Activated CD8-positive, alpha-beta memory T cell treated with anti-CD3 and anti-CD28 coated beads, Interleukin-2, amount 50 U/mL, for 1 hour (primary cell): Measurements from ENCODE around the gene UNG.

ENCODE experiments used
- DNase-seq: peaks from one replicate; pipeline ENCODE4 v3.0.0-alpha.2; 2020; ENCODE audit errors: extremely low read depth

UNG gene

DNA sequence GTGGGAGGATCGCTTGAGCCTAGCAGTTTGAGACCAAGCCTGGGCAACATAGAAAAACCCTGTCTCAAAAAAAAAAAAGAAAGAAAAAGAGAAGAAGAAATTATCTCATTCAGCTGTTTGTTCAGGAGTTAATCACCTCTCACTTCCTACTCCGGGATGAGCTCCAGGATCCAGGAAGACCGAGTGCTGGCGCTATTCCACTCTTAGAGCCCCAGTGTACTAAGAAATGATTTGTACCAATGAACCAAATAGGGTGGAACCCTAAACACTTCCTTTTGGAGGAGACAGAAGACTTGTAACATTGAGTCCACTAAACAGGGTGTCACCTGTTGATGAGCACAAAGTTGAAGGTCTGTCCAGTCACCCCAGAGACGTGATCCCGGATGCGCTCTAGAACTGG is 7.7 kb upstream of the UNG start:
- DNase-seq: no peak

DNA sequence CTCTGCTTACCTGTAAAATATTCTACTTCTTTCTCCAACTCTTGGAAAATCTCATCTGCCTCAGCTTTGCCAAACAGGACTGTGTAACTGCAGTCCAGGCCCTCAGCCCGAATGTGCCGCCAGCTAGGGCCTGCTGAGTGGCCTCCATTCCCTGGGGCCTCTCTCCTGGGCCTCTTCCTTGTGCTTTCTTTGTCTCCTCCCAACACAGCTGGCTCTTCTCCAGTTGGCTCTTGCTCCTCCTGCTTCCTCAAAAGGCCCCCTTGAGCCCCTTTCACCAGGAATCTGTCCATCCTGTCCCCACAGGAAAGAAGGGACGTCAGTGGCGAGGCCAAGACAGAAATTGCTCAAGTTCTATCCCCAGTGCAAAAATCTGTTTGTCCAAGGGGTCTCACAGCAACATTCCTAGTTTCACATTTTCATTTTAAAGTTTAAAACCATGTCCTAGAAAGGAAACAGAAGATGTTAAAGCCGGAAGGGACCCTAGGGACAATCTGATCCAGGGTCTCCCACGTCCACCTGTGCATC is 4.8 kb upstream of the UNG start:
- DNase-seq: no peak

DNA sequence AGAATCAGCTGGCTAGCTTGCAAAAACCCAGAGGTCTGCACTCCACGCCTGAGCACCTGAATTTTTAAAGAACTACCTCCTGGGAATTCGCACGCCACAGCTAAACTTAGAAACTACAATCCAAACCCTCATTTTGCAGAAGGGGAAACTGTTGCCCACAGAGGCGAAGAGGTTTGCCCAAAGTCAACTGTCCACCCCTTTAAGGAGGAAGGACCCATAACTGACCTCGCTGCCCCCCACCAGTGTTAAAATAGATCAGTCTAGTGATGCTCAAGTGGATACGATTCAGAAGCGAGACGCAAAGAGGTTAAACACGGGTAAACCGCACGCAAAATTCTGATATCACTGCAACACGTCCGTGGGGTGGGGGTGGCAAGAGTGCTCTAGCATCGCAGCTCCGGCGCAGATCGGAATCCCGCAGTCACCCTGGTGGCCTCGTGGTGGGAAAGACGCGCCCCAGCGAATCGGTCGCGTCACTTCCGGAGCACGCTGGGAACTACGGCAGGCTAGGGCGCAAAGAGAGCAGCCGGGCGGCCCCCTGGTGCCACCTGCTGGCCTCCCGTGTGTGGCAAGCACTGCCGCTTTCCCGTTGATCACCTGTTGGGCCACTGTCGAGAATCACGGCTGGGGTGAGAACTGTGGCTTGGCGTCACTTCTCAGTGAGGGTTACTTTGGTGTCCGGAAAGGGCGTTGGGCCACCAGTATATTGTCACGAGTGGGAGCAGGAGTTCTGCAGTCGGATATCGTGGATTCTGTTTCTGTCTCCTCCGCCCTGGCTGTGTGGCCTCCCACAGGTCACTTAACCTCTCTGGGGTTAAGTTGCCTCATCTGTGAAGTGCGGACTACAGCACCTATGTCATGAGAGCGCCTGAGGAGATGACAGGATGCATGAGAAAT is 4.1 kb upstream of the UNG start, which contains the start of gene ALKBH2:
ALKBH2 (minus strand) TSS at position 451 of the 897 bp plus-strand sequence. CDS start 686 bp downstream, outside the sequence.
- peak; percentile 90 for DNase-seq

DNA sequence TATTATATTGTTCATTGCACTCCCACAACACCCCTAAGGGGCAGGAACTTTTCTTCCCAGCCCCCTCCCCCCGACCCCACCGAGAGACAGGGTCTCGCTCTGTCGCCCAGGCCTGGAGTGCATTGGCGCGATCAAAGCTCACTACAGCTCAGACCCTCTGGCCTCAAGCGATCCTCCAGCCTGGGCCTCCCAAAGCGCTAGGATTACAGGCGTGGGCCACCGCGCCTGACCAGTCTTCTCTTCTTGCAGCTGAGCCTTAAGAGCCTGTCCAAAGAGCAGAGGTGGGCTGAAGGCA is 310 bp upstream of the UNG start:
- DNase-seq: no peak

DNA sequence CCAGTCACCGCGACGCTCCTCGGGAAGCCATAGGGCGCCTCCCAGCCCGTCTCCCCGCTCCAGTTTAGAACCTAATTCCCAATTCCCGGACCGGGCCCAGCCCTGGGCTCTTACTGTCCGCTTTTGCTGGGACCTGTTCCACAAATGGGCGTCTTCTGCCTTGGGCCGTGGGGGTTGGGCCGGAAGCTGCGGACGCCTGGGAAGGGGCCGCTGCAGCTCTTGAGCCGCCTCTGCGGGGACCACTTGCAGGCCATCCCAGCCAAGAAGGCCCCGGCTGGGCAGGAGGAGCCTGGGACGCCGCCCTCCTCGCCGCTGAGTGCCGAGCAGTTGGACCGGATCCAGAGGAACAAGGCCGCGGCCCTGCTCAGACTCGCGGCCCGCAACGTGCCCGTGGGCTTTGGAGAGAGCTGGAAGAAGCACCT is 797 bp downstream of the UNG start:
- no peak for DNase-seq

DNA sequence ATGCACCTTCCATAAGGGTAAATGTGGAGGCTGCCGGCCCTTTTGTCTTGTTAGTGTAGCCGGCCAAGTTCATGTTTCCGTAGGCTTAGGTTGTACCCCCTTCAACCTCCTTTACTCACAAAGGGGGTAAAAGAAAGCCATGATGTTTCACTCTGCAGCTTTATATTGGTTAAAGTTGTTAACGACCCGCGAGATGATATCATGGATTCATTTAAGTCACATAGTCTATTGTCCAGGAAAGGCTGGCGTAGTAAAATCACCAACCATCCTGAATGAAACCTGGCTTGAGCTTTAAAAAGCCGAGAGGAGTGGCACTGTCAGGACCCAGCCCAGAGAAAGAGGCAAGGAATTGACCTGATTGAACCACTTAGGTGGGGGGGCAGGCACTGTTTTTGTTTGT is 1.3 kb downstream of the UNG start:
- DNase-seq: no peak

DNA sequence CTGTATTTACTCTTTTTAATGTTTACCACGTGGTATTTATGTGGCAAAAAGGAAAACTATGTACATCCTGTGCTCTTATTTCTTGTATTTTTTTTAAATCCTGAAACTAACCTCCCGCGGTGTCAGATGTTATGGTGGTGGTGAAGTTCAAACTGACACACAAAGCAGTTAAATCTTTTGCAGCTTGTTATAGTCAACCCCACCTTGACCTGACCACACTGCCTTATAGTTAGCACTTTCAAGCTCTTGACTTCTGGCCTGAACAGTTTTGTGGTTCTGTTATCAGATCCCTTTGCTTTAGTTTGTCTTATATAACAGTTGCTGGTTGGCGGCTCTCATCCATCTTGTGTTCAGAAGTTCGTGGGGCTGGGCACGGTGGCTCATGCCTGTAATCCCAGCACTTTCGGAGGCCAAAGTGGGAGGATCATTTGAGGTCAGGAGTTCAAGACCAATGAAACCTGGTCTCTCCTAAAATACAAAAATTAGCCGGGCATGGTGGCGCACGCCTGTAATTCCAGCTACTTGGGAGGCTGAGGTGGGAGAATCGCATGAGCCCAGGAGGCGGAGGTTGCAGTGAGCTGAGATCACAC is 2.1 kb downstream of the UNG start:
- DNase-seq: no peak

DNA sequence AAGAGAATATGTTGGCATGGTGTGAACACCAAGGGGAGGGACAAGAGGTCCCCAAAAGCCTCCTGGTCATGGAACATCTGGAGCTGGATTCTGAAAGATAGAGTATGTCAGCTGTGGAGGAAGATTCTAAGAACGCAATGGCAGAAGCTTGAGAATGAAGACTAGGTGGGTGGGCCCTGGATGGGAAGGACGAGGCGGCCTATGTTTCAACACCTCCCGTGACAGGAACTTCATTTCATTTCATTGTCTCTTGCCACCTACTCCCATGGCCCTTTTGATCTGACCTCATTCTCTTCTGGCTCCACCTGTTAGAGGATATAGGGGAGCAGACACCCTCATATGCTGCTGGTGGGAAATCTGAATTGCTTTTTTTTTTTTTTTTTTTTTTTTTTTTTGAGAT is 3.3 kb downstream of the UNG start:
- DNase-seq: no peak

DNA sequence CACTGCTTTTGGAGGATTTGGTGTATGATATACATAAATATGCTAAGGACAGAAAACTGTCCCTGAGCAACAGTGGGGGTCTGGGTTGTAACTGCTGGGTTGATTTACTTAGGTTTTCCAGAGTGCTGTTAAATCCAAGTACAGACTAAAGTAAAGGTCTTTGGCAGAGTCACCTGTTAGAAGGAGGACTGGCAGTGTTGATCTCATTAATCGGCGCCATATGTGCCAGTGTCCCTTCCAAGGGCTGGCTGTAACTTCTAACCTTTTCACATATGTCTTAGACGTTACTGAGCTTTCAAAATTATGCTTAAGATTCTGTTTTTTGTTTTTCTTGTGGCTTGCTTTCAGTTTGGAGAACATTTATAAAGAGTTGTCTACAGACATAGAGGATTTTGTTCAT is 5.1 kb downstream of the UNG start:
- DNase-seq: no peak

DNA sequence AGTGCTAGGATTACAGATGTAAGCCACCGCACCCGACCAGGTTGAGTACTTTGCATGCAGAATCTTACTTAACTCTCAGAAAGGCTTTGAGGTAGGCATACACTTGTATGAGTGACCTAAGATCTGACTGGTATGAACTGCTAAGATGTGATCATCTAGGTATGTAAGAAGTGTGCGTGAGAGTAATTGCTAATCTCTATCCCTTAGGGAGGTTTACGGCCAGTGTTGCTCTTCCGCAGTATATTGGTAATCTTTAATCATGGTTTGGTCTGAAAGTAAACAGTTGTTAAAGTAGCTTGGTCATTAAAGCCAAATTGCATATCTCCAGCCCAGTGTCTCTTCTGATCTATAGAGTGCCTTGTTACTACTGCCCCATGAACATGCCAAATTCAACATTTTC is 7.8 kb downstream of the UNG start:
- DNase-seq: no peak

DNA sequence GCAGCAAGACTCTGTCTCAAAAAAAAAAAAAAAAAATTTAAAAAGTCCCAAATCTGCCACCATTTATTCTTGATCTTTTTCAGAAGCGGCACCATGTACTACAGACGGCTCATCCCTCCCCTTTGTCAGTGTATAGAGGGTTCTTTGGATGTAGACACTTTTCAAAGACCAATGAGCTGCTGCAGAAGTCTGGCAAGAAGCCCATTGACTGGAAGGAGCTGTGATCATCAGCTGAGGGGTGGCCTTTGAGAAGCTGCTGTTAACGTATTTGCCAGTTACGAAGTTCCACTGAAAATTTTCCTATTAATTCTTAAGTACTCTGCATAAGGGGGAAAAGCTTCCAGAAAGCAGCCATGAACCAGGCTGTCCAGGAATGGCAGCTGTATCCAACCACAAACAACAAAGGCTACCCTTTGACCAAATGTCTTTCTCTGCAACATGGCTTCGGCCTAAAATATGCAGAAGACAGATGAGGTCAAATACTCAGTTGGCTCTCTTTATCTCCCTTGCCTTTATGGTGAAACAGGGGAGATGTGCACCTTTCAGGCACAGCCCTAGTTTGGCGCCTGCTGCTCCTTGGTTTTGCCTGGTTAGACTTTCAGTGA is 12.5 kb downstream of the UNG start:
- DNase-seq: no peak

DNA sequence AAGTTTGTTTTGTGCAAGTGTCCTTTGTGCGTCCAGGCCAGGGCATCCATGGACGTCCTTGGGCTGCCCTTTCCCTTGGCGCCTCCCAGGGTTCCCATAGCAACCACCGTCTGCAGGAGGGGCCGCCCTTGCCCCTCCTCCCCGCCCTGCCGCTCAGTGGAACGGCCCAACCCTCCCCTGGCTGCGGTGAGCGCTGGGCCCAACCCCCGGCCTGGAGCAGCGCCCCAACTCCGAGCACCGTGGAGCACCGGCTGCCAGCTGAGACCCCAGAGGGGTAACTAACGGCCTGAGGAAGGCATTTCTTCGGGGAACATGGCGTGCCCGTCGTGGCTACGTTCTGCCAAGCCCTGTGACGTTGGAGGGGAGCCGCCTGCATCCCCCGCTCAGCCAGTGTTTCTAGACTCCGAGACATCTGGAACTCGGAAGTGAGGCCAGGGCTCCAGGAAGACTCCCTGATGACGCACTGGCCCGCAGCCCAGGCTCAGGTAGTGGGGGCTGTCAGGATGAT is 13.6 kb downstream of the UNG start:
- DNase-seq: peak; percentile 21

DNA sequence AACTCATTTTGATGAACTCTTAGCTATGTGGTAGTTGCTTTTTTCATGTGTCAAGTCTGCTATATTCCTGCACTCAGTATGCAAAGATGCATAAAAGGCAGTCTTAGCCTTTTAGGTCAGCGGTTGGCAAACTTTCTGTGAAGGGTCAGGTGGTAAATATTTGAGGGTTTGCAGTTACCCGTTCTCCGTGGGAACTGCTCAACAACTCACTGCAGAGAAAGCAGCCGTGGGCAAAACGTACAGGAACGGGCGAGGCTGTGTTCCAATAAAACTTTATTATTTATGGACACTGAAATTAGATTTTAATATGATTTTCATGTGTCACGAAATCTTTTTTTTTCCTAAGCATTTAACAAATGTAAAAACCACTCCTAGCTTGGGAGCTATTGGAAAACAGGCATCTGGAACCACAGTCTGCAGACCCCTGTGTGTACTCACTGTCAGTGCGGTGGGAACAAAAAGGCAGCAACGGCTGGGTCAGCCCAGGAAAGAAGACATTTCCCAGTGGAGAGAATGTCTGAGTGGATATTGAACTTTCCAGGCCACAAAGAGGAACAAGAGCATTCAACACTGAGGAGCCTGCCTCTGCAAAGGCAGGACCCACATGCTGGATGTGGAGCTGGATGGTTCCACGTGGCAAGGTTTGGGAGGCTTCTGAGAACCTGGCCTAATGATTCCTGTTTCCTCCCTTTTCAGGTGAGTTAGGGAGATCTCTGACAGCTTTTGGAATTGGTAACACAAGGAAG is 15.5 kb downstream of the UNG start:
- DNase-seq: no peak

DNA sequence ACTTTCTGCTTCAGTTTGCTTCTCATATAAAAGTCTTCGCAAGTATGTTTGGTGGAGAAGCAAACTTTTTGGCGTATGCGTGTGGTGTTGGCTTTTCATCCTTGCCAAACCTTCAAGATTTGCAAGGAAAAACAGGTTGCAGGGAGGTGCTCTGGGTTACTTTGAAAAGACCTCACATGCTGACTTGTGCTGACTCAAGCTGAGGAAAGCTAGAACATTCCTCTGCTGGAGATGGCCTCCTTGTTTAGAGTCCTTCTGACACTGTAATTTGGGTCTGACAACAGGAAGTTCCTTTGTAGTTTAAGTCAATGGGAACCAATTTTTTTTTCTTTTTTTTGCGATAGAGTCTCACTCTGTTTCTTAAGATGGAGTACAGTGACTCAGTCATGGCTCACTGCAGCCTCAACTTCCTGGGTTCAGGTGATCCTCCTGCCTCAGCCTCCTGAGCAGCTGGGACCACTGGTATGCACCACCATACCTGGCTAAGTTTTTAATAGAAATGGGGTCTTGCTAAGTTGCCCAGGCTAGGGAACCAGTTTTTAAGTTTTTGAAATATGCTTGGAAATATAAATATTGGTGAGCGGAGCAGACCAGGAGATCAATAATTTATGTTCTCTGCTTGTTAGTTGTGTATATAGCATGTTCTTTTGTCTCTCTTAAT is 16.4 kb downstream of the UNG start:
- DNase-seq: no peak

DNA sequence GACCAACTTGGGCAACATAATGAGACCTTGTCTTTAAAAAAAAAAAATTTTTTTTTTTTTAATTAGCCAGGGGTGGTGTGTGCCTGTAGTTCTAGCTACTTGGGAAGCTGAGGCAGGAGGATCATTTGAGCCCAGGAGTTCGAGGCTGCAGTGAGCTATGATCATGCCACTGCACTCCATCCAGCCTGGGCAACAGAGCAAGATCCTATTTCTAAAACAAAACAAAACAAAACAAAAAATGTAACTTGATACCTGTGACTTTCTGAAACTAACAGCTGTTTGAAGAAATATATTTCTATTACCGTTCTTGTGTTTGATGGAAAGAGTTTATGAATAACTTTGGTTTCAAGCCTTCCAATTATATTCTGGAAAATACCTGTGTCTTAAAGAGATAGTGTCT is 17.2 kb downstream of the UNG start:
- DNase-seq: no peak

DNA sequence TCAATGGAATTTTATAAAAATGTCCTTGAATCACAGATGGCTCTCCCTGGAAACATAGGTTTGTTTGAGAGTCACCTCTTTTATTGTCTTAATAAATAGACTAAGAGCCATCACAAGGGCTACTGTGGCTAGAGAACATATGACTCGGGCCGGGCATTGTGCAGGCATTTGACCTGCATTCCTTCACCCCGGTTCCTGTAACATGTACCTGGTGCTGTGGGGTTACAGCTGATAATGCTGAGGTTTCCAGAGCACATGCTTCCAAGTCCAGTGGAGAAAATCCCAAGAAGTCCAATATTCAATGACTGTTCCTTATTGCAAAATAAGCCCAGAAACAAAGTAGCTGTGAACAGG is 18.0 kb downstream of the UNG start:
- DNase-seq: no peak

DNA sequence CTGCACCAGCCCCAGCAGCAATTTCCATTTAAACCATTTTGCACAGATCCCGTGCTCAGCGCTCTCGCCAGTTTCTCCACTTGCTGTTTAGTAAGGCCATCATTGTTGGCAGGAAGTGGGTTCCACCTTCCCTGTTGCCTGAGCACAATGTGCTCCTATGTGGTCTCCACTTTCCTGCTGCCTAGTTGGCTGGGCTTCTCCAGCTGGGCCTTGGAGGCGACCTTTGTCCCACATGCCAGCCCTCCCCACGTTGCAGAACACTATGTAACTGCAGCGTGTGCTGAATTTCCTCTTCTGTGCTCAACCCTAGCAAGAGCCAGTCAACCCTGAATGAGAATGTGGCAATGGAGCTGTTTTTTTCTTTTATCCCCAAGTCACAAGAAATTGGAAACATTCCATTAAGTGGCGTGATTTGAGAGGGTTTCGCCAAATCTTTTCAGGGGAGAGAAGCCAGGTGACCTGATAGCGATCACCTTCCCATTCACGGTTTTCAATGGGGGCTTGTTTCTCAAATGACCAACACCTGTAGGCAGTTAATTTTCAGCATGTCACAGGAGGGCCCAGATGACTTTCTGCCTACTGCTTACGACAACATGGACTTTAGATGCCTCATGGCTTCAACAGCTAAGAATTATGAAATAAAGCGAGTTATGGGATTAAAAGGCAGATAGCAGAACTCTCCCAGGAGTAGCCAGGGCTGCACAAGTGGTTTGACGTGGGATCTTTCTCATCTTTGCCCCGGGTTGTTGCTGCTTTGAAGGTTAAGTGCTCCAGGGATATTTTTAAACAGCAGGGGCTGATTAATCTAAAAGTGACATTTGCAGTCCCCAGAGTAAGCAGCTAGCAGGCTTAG is 18.6 kb downstream of the UNG start, which contains the start of gene ACACB:
ACACB (plus strand) TSS at position 830 of the 853 bp plus-strand sequence. CDS start 22,819 bp downstream, outside the sequence.
- no peak for DNase-seq

DNA sequence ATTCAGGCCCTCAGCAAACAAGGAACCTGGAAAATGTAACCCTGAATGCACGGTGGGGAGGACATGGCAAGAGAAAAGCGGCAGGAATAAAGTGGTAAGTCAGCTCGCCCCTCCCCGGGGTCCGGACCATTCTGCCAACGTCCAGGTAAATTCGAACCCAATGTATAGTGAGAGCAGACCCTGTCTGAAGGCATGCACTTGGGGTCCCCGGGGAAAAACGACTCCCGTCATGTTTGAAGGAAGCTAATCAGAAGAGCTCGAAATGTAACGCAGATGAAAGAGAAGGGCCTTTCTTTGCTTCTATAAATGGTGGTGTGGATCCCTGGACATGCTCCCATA is 19.2 kb downstream of the UNG start:
- no peak for DNase-seq

DNA sequence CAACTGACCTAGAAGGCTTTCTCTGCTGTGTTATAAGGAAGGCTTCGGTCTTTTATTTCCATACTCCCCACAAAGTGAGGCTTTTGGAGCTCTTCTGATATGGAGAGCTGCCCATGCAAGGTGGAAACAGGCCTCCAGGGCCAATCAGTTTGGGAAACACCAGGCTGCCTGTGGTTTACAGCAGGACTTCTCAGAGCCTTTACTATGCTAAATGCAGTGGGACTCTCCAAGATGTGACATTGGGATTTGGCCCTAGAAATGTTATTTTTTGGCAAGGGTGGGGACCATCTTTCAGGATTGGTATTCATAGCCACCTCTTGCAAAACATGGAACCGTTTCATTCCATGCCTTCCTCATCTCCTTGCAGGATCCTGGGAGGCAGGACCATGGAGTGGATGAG is 22.7 kb downstream of the UNG start:
- DNase-seq: no peak

DNA sequence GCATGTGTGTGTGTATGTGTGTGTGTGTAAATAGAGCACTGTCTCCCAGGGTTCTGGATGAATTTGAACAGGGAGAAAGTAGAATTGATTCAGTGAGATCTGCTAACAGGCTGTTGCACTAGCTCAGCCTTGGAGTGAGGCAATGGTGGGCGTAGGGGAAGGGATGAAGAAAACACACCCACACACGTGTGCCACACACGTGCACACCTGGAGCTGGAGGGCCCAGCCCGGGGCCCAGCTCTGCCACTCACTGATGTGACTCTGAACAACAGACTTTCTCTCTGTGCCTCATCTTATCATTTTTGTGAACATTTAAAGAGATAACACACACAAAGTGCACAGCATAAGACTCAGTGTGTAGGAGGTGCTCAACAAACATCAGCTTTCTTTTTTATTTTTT is 23.2 kb downstream of the UNG start:
- DNase-seq: no peak
